Measurements from ENCODE around the gene PTPRN2.

Gene PTPRN2

DNA sequence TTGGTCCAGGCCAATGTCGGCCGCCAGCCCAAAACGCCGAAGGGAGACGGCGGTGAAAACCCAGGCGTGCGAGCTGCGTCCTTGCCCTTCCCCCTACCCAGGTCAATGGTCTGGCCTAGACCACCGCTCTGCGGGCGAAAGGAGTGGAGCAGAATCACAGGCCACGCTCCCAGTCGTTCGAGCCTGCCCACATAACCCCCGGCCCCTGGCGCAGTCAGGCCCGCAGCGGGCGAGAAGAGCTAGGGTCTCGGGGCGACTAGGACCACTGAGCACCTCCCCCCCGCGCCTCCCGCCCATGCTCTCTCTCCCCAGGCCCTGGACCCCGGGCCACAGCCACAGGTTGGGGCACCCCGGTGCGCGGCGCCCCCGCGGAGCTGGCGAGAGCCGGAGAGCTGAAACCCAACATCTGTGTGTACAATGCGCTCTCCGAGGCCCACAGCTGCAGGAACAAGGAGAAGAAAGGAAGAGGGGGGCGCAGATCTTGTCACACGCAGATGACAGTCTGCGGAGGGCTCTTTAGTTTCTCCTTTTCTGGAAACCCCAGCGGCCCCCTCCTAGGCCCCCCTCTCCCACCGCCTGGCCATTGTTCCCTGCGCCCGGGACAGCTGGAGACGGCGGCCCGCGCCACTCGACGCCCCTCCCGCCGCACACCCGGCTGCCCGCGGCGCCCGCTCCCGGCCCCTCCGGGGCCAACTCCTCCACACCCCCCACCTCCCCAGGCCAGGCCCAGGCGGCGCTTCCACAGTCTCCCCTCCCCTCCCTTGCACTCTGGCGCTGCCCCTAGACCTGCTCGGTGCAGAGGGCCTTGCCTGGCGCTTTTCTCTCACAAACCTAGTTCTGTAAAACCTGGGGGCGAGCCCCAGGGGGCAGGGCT lies 895.8 kb downstream of the PTPRN2 start:
- peak overlapping the region; percentile 52 for H3K27ac ChIP-seq
- TF ChIP-seq, protein P1, sequence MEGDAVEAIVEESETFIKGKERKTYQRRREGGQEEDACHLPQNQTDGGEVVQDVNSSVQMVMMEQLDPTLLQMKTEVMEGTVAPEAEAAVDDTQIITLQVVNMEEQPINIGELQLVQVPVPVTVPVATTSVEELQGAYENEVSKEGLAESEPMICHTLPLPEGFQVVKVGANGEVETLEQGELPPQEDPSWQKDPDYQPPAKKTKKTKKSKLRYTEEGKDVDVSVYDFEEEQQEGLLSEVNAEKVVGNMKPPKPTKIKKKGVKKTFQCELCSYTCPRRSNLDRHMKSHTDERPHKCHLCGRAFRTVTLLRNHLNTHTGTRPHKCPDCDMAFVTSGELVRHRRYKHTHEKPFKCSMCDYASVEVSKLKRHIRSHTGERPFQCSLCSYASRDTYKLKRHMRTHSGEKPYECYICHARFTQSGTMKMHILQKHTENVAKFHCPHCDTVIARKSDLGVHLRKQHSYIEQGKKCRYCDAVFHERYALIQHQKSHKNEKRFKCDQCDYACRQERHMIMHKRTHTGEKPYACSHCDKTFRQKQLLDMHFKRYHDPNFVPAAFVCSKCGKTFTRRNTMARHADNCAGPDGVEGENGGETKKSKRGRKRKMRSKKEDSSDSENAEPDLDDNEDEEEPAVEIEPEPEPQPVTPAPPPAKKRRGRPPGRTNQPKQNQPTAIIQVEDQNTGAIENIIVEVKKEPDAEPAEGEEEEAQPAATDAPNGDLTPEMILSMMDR (IDR thresholded peaks at IDR 0.05): no peak
- TF ChIP-seq ZFX (IDR thresholded peaks at IDR 0.05; ENCODE audit: borderline replicate concordance): no peak

DNA sequence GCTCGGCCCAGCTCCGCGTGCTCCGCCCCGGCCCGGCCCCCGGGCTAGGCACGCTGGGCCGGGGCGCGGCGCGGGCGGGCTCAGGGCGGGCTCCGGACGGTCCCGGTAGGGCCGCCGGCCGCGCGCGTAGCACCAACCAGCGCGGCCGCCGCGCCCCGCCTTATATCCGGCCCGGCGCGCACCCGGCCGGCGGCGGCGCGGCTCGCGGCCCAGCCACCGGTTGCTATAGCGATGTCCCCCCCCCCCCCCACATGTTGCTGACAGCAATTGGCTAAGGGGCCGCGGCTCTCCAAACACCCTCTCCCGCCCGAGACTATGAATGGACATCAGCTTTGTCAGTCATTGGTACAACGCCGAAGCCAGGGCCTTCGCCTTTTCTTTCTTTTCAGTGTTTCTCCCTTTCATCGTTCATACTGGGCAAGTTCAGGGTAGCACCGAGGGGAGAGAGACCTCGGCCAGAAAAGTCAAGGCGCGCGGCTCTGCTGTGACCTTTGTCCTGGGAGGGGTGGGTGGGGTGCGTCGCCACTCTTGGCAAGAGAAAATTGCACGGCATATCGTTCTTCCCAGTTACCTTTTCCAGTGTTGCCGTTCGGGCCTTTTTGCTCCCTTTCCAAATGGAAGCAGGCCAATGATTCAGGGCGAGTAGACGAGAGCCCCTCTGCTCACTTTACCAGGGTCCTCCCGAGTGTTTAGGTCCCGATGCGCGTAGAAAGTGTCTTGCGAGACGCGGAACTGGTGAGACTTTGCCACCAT lies 896.6 kb downstream of the PTPRN2 start:
- peak overlapping the region; percentile 52 for H3K27ac ChIP-seq
- TF ChIP-seq, protein P1 (IDR thresholded peaks at IDR 0.05): no peak
- TF ChIP-seq ZFX (IDR thresholded peaks at IDR 0.05; ENCODE audit: borderline replicate concordance): no peak

DNA sequence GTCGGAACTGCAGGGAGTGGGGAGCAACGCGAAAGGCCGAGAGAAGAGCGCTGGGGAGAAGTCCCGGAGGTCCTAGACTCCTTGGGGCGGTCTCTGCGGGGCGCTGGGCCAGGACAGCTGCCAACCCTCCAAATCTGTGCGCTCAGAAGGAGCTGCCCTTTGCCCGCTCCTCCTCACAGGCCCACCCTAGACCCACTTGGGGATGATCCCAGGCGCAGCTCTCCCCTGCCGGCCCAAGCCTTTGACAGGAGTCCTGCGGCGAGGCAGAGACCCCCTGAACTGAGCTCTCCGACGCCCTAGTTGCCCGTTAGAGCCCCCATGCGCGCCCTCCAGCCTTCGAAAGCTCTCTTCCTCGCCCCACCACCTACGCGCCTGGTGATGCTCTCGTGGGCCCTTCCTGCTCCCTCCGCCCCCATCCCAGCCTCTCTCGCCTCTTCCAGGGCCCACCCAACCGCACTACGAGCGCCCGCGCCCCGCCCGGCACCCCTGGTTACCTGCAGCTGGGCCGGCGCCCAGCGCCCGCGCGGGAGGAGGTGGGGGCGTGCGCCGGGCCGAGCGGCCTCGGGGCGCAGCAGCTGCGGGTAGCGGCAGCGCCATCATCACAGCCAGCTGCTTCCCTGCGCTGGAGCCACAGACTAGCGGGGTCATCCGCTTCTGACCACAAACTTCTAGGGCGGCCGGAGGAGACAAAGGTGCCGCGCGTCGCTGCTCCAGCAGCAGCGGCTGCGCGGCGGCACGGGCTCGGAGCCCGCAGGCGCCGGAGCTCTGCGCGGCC lies 897.4 kb downstream of the PTPRN2 start:
- TF ChIP-seq, protein P1 (IDR thresholded peaks at IDR 0.05): no peak
- no peak for TF ChIP-seq ZFX (IDR thresholded peaks at IDR 0.05; ENCODE audit: borderline replicate concordance)
- peak overlapping the region; percentile 52 for H3K27ac ChIP-seq

DNA sequence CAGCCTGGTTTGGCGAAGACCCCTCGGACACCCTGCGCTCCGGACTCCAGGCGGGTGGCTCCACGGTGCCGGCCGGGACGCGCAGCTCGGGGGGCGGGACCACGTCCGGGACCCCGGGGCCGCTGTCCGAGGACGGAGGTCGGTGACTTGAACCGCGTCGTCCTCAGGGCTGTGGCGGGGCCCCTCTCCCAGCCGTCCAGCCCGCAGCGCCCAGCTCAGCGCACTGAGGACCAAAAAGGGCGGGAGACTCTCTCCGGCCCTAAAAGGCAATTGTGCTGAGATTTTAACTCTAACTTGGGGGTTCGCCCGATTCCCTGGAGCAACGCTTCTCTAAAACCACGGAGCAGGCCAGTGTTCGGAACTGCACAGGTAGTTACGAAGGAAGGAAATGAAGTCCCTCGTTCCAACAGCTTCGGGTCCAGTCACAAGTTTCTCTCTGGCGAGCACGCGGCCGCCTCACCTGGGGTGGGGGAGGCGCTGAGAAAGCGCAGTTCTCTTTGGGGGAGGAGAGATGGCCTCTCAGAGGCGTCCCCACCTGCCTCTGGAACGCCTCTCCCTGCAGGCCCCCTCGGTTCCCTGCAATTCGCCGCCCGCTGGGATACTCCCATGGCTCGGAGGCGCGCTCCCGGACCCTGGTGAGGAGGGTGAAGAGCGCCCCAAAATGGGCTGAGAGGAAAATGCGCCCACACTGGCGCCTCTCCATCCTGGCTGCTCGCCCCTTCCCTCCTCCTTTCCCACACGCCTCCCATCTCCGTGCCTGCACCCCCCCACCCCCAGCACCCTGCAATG lies 898.2 kb downstream of the PTPRN2 start:
- TF ChIP-seq, protein P1 (IDR thresholded peaks at IDR 0.05): no peak
- TF ChIP-seq ZFX (IDR thresholded peaks at IDR 0.05; ENCODE audit: borderline replicate concordance): no peak
- no peak overlapping the region for H3K27ac ChIP-seq

DNA sequence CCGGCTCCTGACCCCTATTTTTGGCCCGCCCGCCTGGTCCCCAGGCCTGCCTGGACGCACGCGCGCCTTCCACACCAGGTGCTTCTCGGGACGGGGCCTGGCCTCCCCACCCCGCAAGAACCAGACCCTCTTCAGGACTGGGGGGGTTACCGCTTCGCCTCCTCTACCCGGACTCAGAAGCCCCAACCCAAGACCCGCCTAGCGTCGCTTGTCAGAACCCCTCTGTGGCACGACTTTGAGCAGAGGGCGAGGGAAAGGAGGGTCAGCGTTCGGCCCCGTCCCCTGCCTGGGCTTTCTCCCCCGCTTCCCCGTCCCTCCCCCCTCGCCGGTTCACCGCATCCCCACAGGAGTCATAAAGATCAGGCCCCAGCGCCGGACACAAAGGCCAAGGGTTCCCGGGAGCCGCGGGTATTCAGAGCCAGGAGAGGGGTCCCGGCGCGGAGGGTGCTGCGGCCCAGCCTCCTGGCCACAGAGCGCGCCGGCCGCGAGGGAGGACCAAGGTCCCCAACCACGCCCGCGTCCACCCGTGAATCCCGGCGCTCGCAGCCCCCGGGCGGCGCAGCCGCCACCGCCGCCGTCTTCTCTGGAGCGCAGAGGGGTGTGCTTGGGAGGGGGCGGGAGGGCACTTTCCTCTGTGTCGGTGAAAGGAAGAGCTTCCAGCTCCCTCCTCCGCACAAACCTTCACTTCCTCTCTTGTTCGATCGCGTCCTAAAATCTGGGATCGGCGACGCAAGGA lies 898.9 kb downstream of the PTPRN2 start:
- H3K27ac ChIP-seq: no peak overlapping the region
- TF ChIP-seq ZFX (IDR thresholded peaks at IDR 0.05; ENCODE audit: borderline replicate concordance): no peak
- TF ChIP-seq, protein P1 (IDR thresholded peaks at IDR 0.05): no peak
